Panc1 (cell line): Measurements from ENCODE around the gene BRD3. TPM values are rescaled to one million over a fixed set of nuclear protein-coding genes. Genes with fewer than 3 reads are reported as not detected.

Experiments used
- ATAC-seq: fragments of 200-7000 bp; cut with Tn5 transposase; 2 replicates; pipeline ENCODE4 v1.9.1; 2020; ENCODE audit warnings: mild to moderate bottlenecking, moderate library complexity
- BruUV-seq: library from RNA; stranded (reverse); fragments of 400-500 nt; replicated peaks from 2 replicates; lab custom pipeline; 2021; lab: Mats Ljungman, UMichigan
- CTCF ChIA-PET: fragments of 300-600 bp; sonication (Branson Sonifier 250); formaldehyde crosslinking; loops from one replicate; lab custom pipeline; 2022; ENCODE audit warnings: antibody characterized with exemption; lab: Charles Lee
- POLR2A ChIA-PET: fragments of 300-600 bp; sonication (Branson Sonifier 250); formaldehyde crosslinking; loops from one replicate; lab custom pipeline; 2022; ENCODE audit warnings: antibody characterized with exemption; lab: Charles Lee
- DNase-seq: peaks from one replicate; pipeline ENCODE4 v3.0.0-alpha.2; 2010; ENCODE audit warnings: low read depth, low spot score
- H3K27ac ChIP-seq: 2 replicates; pipeline ENCODE4 v1.5.1; 2011; ENCODE audit warnings: mild to moderate bottlenecking, low read length, inconsistent platforms
- H3K27me3 ChIP-seq: fragments of 200-500 bp; sonication (Bioruptor generic); 2 replicates; pipeline ENCODE4 v1.6.0; 2014; ENCODE audit warnings: low read length, inconsistent platforms; ENCODE audit not compliant: control insufficient read depth, insufficient read depth
- H3K36me3 ChIP-seq: fragments of 200-500 bp; sonication (Bioruptor generic); 2 replicates; pipeline ENCODE4 v1.5.1; 2014; ENCODE audit warnings: inconsistent platforms, mild to moderate bottlenecking, low read length, moderate library complexity; ENCODE audit not compliant: control insufficient read depth, insufficient read depth
- H3K4me1 ChIP-seq: 2 replicates; pipeline ENCODE4 v1.5.1; 2011; ENCODE audit warnings: inconsistent platforms, mild to moderate bottlenecking, low read length, moderate library complexity; ENCODE audit not compliant: control insufficient read depth, insufficient read depth
- H3K4me3 ChIP-seq, 2 experiments: 2 replicates each; pipeline ENCODE4 v1.5.1; 2011 to 2012; ENCODE audit warnings: low read depth in 2 of 2, low read length in 2 of 2, mild to moderate bottlenecking in 2 of 2, inconsistent platforms in 1 of 2, moderate library complexity in 1 of 2
- H3K9me3 ChIP-seq: fragments of 200-500 bp; sonication (Bioruptor generic); 2 replicates; pipeline ENCODE4 v1.5.1; 2014; ENCODE audit warnings: low read depth, mild to moderate bottlenecking, inconsistent platforms, low read length, moderate library complexity; ENCODE audit not compliant: control insufficient read depth, insufficient read depth
- POLR2AphosphoS5 ChIP-seq: IDR thresholded peaks from 2 replicates; pipeline ENCODE4 v1.6.1; 2012; ENCODE audit warnings: mild to moderate bottlenecking, low read depth, low read length, moderate library complexity
- REST ChIP-seq, 2 experiments: IDR thresholded peaks; 2 replicates each; pipeline ENCODE4 v1.6.1; 2011 to 2012; ENCODE audit warnings: low read depth in 2 of 2, control low read depth in 1 of 2, low read length in 1 of 2, mild to moderate bottlenecking in 1 of 2, moderate library complexity in 1 of 2; ENCODE audit not compliant: insufficient read depth in 1 of 2
- SIN3A ChIP-seq: IDR thresholded peaks from 2 replicates; pipeline ENCODE4 v1.6.1; 2012; ENCODE audit warnings: low read depth, mild to moderate bottlenecking, low read length, moderate library complexity, borderline replicate concordance; ENCODE audit not compliant: insufficient read depth
- TCF7L2 ChIP-seq: IDR thresholded peaks from 2 replicates; pipeline ENCODE4 v1.6.1; 2011; ENCODE audit warnings: mild to moderate bottlenecking, low read depth, low read length, inconsistent platforms
- in situ Hi-C: cut with HindIII; loops from 2 replicates; pipeline ENCODE4 v1.10.0; 2016; ENCODE audit warnings: low sequenced_read_pairs, low pct_unique_long_range_greater_than_20kb
- intact Hi-C: fragments of 100-400 bp; cut with micrococcal nuclease; formaldehyde crosslinking; loops from one replicate; pipeline ENCODE4 v1.10.0; 2022; ENCODE audit not compliant: unreplicated experiment
- total RNA-seq: library from RNA; stranded (reverse); gene quantifications from one replicate; pipeline ENCODE4 v1.2.1, GENCODE V29; 2021; ENCODE audit not compliant: unreplicated experiment
- TF ChIP-seq, protein P1 (sequence below): fragments of 450-650 bp; IDR thresholded peaks from 2 replicates; pipeline ENCODE4 v1.5.1; 2017; ENCODE audit warnings: mild to moderate bottlenecking

The BRD3 gene
- total RNA-seq, 1 experiment from 2014 or later, result 27.6 TPM

DNA sequence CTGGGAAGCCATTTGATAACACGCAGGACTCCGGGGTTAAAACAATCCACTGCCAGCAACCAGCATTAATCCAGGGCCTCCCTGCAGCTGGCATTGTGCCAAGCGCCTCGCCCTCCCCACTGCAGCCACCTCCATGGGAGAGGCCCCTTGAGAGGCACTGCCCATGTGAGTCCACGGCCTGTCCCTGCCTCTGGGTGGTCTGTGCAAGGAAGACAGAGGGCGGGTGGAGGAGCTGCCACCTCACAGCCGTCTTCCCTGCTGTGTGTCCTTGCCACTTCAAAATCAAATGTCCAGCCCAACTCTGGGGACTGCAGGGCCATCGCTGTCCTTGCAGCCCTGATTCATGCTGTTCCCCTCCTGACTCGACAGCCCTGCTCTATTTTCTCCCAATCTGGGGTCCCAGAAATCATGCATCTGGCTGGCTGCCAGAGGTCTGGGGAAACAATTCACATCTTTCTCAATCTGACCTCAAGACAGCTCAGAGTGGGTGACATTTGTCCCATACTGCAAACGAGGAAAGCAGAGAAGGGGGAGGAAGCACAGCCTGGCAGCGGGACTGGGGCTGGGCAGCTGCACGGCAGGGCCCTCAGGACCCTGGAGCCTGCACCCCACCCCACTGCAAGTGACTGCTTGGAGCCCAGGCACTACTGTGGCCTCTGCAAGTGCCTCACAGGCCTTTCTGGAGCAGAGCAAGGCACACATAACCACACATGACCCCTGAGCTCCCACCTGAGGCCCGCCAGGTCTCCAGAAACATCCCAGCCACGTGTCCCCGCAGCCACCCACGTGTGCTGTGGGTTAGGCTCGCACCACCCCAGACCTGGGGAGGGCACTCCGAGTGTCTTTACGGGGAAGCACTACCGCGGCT, 26.8 kb downstream of the BRD3 start:
- Histone ChIP-seq H3K4me1 (no peaks in the 10 kb centered on the region), H3K27ac (no peak overlapping the region), H3K27me3 (no peaks in the 10 kb centered on the region), H3K4me3 (no peak overlapping the region), H3K36me3 (no peaks in the 10 kb centered on the region), H3K9me3 (no peaks in the 10 kb centered on the region)
- no peak for TF ChIP-seq POLR2AphosphoS5
- no peak for TF ChIP-seq REST (IDR thresholded peaks at IDR 0.05; ENCODE audit: insufficient read depth in 1 of 2, low read depth in 2 of 2, low read length in 1 of 2)
- no peak for TF ChIP-seq SIN3A
- TF ChIP-seq, protein P1, sequence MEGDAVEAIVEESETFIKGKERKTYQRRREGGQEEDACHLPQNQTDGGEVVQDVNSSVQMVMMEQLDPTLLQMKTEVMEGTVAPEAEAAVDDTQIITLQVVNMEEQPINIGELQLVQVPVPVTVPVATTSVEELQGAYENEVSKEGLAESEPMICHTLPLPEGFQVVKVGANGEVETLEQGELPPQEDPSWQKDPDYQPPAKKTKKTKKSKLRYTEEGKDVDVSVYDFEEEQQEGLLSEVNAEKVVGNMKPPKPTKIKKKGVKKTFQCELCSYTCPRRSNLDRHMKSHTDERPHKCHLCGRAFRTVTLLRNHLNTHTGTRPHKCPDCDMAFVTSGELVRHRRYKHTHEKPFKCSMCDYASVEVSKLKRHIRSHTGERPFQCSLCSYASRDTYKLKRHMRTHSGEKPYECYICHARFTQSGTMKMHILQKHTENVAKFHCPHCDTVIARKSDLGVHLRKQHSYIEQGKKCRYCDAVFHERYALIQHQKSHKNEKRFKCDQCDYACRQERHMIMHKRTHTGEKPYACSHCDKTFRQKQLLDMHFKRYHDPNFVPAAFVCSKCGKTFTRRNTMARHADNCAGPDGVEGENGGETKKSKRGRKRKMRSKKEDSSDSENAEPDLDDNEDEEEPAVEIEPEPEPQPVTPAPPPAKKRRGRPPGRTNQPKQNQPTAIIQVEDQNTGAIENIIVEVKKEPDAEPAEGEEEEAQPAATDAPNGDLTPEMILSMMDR, result no peak
- no peak for TF ChIP-seq TCF7L2
- POLR2A ChIA-PET, result no interaction called here
- in situ Hi-C loops (no loop called here), intact Hi-C loops (no loop called here)
- DNase-seq (no peak), ATAC-seq (no peak)
- BruUV-seq, result no TSS peak
- CTCF ChIA-PET, result no interaction called here

- Histone ChIP-seq H3K36me3 (no peaks in the 10 kb centered on the region), H3K4me3 (no peak overlapping the region), H3K27me3 (no peaks in the 10 kb centered on the region), H3K9me3 (no peaks in the 10 kb centered on the region), H3K4me1 (no peaks in the 10 kb centered on the region), H3K27ac (no peak overlapping the region)
- POLR2A ChIA-PET, result no interaction called here
- CTCF ChIA-PET, result no interaction called here
- in situ Hi-C loops, result no loop called here
- no peak for ATAC-seq
- BruUV-seq, result no TSS peak
- TF ChIP-seq REST (IDR thresholded peaks at IDR 0.05; ENCODE audit: insufficient read depth in 1 of 2, low read depth in 2 of 2, low read length in 1 of 2) (no peak), SIN3A (no peak), POLR2AphosphoS5 (no peak), TCF7L2 (no peak)
- TF ChIP-seq, protein P1, result no peak
- DNase-seq, result no peak
- intact Hi-C loops, result no loop called here
These were observed 27.7 kb downstream of the BRD3 start for GRCh38 chr9:134040176-134040565.
